T-helper 2 cell (primary cell): Measurements from ENCODE around the gene SPA17.
A peak's percentile ranks its signal among the peaks of the same experiment; 100 is the strongest.

ENCODE experiments used
- DNase-seq, 5 experiments: peaks; one replicate each; pipeline versions ENCODE4 v3.0.0 to v3.0.0-alpha.2; 2012 to 2022

SPA17 gene

DNA sequence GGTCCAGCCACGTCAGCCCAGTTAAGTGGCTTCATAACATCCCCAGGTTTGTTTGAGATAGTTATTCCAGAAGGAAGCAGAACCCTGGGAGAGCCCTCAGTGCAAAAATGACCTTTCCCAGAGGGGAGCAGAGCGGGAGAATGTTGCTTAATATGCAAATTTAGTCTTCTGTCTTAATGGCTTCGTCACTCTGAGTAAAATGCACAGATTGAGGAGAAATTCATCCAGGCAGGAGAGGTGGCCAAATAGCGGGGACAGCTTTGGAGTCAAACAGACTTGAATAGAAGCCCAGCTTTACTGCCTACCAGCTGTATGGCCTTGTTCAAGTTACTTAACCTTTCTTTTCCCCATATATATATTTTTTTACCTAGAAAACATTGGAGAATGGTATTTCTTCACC lies 53.8 kb downstream of the SPA17 start:
- no peak for DNase-seq

DNA sequence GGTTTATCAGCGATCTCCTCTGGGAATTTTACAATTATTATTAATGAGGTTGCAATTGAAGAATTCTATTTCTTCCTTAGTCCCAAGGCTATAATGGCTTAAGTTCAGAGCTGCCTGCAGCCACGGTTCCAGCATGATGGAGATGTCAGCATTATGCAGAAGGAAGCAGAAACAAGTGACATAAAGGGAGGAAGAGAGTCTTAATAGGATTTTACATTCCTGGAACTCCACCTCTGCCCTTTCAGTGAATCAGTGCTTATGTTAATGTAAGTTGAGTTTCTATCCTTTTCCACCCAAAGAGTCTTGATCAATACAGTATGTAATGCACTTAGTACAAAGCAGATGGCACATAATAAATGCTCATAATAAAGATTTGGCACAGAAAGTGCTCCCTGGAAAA lies 54.4 kb downstream of the SPA17 start:
- DNase-seq: no peak

GRCh38 chr11:124729571-124729970 lies 55.9 kb downstream of the SPA17 start:
- no peak for DNase-seq

DNA sequence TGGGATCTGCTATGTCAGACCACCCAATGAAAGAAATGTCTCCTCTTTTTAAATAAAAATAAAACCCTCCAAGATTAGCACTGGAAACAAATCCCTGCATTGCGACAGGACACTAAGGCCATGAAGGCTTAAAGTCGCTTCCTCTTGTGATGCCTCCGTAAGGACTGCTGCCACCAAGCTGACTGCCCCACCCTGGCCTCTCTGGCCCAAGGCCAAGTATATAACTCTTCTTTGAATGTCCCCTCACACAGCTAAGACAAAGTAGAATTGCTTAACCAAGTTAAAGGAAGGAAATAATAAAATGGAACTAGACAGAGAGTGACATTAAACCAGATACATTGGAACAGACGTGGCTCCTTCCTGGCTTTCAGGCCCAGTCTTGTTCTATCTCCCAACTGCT lies 58.5 kb downstream of the SPA17 start:
- no peak for DNase-seq

DNA sequence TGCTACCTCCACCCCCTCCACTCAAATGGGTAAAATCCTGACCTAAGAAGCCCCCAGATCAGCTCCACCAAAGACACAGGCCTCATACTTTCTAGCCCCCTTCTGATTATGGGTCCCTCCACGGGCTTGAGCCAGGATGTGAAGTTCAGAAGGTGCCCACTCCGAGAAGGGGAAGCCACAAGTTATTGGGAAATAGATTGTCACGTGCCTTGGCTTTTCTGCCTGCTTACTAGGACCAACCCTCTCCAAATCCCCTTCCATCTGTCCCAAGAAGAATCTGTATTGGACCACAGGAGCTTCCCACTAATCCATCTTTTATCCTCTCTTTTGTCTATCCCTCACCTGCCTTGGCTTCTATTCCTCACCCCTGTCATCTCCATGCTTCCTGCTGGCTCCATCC lies 63.0 kb downstream of the SPA17 start:
- no peak for DNase-seq

- DNase-seq: no peak
Measured at GRCh38 chr11:124737638-124738305, 64.1 kb downstream of the SPA17 start.

GRCh38 chr11:124738713-124739478 lies 65.2 kb downstream of the SPA17 start:
- DNase-seq: no peak

DNA sequence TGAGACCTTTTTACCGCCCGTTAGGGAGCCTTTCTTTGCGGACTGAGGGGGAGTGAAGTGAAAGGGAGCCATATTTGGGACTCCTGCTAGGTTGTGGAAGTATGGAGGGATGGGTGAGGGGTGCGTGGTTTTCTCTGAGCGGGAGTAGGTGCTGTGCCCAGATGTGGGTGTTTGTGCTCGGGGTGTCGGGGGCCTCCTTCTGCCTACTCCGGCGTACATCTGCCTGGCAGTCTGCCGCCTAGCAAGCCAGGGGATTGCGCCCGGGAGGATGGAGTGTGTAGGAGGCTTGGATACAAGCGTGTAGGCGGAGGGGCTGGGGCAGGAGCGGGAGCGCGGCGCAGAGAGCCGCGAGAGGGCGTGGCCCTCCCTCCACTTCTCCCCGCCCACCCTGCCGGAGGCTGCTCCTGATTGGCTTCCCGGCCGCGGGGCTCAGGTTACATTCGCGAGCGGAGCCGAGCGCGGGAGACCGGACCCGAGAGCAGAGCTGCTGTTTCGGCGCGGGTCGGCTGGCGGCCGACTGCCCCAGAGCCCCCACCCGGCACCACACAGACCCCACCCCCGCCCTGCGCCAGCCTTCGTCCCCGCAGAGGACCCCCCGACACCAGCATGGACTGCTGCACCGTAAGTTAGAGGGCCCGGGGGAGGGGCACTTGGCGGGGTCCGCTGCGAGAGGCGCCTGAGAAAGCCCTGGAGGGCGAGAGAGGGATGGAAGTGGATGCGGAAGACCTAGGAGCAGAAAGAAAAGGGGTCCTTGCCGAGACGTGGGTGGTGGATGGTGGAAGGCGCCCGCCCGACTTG lies 66.0 kb downstream of the SPA17 start, which contains the start of gene NRGN:
NRGN (plus strand) TSS at position 464 of the 798 bp plus-strand sequence; CDS start at position 607, 143 bp downstream.
- peak; percentile 63 to 86 (median 69) for DNase-seq

GRCh38 chr11:124740277-124740882 lies 66.7 kb downstream of the SPA17 start:
- DNase-seq: peak in 3 of 5 experiments; percentile 29 to 50 (median 39)

- DNase-seq: no peak
Measured at GRCh38 chr11:124742555-124742954, 68.9 kb downstream of the SPA17 start.

DNA sequence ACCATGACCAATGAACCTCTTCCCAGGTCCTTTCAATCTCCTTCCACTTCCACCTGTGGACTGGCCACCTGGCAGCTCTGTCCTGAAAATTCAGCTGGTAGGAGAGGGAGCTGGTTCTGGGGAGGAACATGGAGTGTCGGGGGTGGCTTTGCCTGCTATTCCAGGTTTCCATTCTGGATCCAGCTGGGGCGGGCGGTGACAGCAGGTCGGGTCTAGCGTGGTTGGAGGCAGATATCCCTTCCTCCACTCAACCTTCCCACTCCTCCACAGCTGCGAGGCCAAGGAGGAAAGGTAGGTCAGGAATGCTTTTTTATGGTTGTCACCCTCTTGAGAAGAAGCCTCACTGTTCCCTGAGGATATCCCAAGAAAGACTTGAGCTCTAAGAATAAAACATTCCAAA lies 69.3 kb downstream of the SPA17 start:
- no peak for DNase-seq

- DNase-seq: no peak
Measured at GRCh38 chr11:124745270-124745834, 71.6 kb downstream of the SPA17 start.

GRCh38 chr11:124745835-124746620 lies 72.3 kb downstream of the SPA17 start:
- peak in 1 of 5 experiments; percentile 53 for DNase-seq

- peak; percentile 55 to 89 (median 70) for DNase-seq
Measured at GRCh38 chr11:124746621-124747243, 73.0 kb downstream of the SPA17 start.
